HEK293 (cell line): ENCODE measurements around the gene NXPH1.

ENCODE experiments used
- CTCF ChIP-seq: fragments of 450-650 bp; formaldehyde crosslinking; IDR thresholded peaks from 2 replicates; pipeline ENCODE4 v1.5.1; 2016; ENCODE audit warnings: missing biosample characterization, missing genetic modification characterization
- PBX3 ChIP-seq: sonication (generic); formaldehyde crosslinking; IDR thresholded peaks from 2 replicates; pipeline ENCODE4 v1.8.1; 2022; ENCODE audit warnings: mild to moderate bottlenecking, moderate library complexity, missing genetic modification reagents
- WT1 ChIP-seq: fragments of 450-650 bp; formaldehyde crosslinking; IDR thresholded peaks from 2 replicates; pipeline ENCODE4 v1.5.1; 2016; ENCODE audit warnings: missing biosample characterization, missing genetic modification characterization
- YY1 ChIP-seq: fragments of 450-650 bp; formaldehyde crosslinking; IDR thresholded peaks from 2 replicates; pipeline ENCODE4 v1.5.1; 2018; ENCODE audit warnings: missing biosample characterization, missing genetic modification characterization
- ZNF223 ChIP-seq: fragments of 450-650 bp; formaldehyde crosslinking; IDR thresholded peaks from 2 replicates; pipeline ENCODE4 v1.5.1; 2016; ENCODE audit warnings: missing biosample characterization, missing genetic modification characterization
- ZNF561 ChIP-seq: fragments of 450-650 bp; IDR thresholded peaks from 2 replicates; pipeline ENCODE4 v1.5.1; 2018; ENCODE audit warnings: missing biosample characterization, missing genetic modification characterization, borderline replicate concordance
- ZNF629 ChIP-seq: fragments of 450-650 bp; formaldehyde crosslinking; IDR thresholded peaks from 2 replicates; pipeline ENCODE4 v1.5.1; 2017; ENCODE audit warnings: missing biosample characterization, missing genetic modification characterization
- TF ChIP-seq, protein P1 (sequence below): fragments of 450-650 bp; formaldehyde crosslinking; IDR thresholded peaks from 2 replicates; pipeline ENCODE4 v1.5.1; 2016; ENCODE audit warnings: missing biosample characterization, missing genetic modification characterization
- TF ChIP-seq, protein P2 (sequence below): fragments of 450-650 bp; formaldehyde crosslinking; optimal IDR thresholded peaks from 2 replicates; pipeline ENCODE3; 2016; ENCODE audit warnings: missing biosample characterization, mild to moderate bottlenecking, missing genetic modification characterization
- TF ChIP-seq, protein P3 (sequence below): fragments of 450-650 bp; formaldehyde crosslinking; IDR thresholded peaks from 2 replicates; pipeline ENCODE4 v1.5.1; 2016; ENCODE audit warnings: missing biosample characterization, missing genetic modification characterization

GRCh38 chr7:8515640-8516185 is 82.3 kb downstream of the NXPH1 start:
- TF ChIP-seq, protein P1, sequence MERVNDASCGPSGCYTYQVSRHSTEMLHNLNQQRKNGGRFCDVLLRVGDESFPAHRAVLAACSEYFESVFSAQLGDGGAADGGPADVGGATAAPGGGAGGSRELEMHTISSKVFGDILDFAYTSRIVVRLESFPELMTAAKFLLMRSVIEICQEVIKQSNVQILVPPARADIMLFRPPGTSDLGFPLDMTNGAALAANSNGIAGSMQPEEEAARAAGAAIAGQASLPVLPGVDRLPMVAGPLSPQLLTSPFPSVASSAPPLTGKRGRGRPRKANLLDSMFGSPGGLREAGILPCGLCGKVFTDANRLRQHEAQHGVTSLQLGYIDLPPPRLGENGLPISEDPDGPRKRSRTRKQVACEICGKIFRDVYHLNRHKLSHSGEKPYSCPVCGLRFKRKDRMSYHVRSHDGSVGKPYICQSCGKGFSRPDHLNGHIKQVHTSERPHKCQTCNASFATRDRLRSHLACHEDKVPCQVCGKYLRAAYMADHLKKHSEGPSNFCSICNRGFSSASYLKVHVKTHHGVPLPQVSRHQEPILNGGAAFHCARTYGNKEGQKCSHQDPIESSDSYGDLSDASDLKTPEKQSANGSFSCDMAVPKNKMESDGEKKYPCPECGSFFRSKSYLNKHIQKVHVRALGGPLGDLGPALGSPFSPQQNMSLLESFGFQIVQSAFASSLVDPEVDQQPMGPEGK (tag by site-specific recombination): no peak
- TF ChIP-seq PBX3 (CRISPR knock-in tag): no peak
- no peak for TF ChIP-seq ZNF561 (tag by site-specific recombination)
- TF ChIP-seq, protein P2, sequence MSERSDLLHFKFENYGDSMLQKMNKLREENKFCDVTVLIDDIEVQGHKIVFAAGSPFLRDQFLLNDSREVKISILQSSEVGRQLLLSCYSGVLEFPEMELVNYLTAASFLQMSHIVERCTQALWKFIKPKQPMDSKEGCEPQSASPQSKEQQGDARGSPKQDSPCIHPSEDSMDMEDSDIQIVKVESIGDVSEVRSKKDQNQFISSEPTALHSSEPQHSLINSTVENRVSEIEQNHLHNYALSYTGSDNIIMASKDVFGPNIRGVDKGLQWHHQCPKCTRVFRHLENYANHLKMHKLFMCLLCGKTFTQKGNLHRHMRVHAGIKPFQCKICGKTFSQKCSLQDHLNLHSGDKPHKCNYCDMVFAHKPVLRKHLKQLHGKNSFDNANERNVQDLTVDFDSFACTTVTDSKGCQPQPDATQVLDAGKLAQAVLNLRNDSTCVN (tag by site-specific recombination): no peak
- TF ChIP-seq WT1 (tag by site-specific recombination): no peak
- no peak for TF ChIP-seq CTCF
- no peak for TF ChIP-seq ZNF629 (tag by site-specific recombination)
- TF ChIP-seq ZNF223: no peak
- TF ChIP-seq, protein P3, sequence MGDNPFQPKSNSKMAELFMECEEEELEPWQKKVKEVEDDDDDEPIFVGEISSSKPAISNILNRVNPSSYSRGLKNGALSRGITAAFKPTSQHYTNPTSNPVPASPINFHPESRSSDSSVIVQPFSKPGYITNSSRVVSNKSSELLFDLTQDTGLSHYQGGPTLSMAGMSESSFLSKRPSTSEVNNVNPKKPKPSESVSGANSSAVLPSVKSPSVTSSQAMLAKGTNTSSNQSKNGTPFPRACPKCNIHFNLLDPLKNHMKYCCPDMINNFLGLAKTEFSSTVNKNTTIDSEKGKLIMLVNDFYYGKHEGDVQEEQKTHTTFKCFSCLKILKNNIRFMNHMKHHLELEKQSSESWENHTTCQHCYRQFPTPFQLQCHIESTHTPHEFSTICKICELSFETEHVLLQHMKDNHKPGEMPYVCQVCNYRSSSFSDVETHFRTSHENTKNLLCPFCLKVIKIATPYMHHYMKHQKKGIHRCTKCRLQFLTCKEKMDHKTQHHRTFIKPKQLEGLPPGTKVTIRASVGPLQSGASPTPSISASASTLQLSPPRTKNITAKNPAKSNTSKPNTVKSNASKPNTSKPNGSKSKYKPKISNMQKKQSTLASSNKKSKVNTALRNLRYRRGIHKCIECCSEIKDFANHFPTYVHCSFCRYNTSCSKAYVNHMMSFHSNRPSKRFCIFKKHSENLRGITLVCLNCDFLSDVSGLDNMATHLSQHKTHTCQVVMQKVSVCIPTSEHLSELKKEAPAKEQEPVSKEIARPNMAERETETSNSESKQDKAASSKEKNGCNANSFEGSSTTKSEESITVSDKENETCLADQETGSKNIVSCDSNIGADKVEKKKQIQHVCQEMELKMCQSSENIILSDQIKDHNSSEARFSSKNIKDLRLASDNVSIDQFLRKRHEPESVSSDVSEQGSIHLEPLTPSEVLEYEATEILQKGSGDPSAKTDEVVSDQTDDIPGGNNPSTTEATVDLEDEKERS (tag by site-specific recombination): no peak
- no peak for TF ChIP-seq YY1 (tag by site-specific recombination)
